HUDEP-2 (cell line): ENCODE data around the gene ELMO1.

Experiments used
- DNase-seq, 76 experiments: peaks; one replicate each; lab custom pipeline; 2025; ENCODE audit not compliant: unreplicated experiment in 76 of 76; lab: John Stamatoyannopoulos, UW

Gene ELMO1

DNA sequence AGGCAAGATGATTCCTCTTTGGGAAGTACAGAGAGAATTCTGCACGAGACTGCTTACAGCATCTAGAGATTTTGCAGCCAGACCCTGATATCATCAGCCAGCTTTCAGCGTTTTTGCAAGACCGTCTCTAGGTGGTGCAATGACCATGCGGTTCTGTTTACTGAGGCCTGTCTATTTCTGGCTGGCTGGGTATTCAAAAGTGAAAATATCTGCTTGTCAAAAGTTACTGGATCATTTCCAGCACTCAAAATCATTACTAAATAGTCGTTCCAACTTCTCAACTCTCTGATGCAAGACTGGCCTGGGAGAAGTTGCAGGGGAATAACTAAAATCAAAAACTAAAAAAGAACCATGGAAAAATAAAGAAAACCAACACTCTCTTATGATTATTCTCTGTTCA is 240.1 kb downstream of the ELMO1 start:
- peak in 54 of 76 experiments; percentile 2 to 63 (median 32) for DNase-seq

DNA sequence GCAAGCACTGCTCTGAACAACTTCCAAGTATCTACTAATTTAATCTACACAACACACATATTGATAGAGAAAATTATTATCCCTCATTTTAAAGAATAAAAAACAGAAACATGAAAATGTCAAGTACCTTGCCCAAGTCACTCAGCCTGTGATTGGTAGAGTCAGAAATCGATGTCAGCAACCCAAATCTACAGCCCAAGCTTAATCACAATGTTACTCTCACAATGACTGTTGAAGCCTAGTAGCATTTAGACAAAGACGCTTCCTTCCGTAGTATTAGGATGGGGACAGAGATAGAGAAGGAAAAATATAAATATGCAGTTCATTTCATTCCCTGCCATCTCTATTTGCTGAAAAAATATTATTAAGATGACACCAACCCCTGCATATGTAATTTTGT is 242.5 kb downstream of the ELMO1 start:
- no peak for DNase-seq

DNA sequence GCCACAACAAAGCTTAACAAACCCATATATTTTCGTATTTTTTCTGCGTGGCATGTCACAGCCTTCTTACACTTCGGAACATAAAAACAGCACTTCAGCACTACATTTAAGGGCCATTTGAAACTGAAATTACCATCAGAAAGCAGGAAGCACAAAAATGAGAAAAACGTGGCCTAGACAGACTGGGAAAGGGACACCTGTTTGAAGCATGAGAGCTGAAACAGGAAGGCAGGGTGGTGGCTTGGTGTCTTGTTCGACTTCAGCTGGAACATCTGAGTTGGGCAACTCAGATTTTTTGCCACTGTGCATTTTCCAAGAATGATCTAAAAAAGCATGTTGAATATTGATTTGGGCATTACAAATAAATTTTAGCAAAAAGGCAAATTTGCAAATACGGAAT is 243.2 kb downstream of the ELMO1 start:
- DNase-seq: no peak

DNA sequence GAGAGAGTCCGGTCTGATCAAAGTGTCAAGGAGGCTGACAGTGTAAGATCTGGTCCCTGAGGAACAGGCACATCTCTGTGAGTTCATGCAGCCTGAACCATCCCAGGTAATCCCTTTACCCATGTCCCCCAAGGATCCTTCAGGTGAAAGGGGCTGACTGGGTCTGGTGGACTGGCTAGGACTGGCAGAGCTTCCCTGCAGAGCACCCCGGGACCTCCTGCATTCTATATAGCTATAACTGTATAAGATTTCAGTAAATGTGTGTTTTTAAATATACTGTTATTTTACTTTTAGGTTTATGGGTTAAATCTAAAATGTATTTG is 246.8 kb downstream of the ELMO1 start:
- no peak for DNase-seq

DNA sequence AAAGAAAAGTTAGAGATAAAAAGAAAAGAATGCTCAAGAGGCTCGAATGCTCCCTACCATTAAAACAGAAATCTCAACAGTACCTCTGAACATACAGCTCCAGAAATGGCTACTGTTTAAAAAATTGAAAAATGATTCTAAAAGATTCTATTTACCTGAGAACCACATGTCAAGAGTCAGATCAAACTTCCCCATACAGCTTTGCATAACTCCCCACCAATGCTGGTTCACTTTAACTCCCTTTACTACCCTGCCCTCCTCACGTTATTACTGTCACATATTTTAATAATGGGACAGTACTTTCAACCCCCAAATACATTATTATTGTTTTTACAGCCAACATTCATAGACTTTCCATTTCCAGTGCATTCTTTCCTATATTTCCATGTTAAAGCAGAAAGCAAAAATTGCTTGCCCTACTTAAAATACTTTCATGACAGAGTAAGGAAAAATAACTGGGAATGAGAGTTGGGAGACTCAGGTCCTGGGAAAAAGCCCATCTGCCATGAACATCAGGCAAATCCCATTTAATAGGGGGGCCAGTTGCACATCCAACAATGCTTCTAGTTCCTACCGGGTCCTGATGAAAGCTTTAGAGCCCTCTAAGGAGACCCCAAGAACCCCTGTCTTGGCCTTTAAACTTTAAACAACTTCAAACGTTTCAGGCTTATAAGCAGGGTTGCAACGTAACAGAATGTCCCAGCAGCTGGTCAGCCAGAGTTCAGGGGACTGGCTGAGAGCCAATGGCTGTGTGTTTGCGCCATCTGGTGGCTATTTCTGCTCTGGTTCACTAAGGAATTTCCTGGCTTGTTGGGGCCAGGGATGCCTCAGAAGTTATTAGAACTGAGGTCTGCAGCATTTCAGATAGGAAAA is 247.4 kb downstream of the ELMO1 start:
- peak in 65 of 76 experiments; percentile 4 to 75 (median 50) for DNase-seq

DNA sequence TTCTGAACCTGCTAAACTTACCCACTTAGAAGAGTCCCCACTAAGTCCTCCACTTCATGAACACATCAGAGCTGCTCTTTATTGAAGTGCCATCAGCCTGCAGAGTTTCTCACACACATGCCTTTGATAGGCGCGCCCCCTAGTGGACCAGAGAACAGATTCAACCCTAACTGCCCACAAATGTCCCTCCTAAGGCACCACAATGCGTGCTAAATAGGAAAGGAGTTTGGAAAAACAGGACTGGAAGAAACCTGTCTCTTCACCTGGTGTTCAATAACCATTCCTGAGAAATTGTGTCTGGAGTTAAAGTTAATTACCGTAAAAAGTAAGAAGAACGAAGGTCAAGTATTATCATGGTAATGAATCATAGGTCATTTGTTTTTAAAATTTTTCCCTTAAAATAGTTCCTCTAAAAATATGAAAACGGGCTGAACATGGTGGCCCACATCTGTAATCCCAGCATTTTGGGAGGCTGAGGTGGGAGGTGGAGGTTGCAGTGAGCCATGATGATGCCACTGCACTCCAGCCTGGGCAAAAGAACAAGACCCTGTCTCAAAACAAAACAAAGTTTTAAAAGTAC is 249.7 kb downstream of the ELMO1 start:
- peak in 64 of 76 experiments; percentile 1 to 79 (median 52) for DNase-seq

DNA sequence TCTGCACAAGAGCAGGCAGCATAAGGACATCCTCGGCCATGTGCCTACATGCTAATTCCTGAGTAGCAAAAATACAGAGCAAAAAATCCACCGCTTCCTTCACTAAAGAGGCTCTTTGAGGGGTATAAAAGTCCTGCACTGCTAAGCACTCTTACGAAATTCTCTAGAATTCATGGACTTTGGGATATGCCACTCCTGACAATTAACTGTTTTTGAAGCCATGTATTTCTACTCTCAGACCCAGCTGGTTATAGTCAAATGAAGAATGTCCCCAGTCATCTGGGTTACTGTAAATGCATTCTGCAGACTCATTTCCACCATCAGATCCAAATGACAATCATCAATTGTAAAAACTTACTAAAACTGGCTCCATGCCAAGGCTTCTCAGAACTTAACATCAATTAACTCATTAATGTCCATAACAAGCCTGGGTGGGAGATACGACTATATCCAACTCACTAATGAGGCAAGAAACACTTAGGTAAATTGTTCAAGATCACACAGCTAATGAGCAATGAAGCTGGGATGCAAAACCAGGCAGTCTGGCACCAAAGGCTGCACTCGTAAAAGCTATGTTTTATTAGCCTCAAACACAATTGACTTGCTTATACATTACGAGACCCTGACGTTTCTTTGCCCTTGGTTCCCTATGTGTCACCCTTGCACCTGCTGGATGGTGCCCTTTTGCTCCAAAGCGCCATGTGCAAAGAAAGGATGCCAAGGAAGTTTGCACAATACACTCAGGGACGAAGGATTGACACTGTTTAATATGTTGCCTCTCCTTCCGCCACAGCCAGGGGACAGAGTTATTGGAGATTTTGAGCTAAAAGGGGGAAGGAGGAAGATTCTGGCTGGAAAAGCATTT is 250.4 kb downstream of the ELMO1 start:
- DNase-seq: no peak

DNA sequence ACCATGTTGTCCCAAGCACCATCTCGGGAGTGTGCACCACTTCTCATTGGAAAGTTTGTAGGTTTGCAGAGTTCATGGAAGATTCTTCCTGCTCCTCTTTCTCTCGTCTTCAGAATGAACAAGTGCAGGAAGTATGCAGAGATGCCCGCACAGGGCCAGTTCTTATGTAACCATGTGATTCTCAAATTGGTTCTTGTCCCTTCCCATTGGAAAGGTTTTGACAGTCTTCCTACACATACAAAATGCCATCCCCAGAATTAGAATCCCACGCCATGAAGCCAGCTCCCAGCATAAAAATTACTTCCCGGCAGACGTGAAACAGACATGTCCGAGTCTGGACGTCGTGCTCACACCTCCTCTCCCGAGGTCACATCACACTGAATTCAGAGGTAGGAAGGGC is 251.6 kb downstream of the ELMO1 start:
- no peak for DNase-seq

DNA sequence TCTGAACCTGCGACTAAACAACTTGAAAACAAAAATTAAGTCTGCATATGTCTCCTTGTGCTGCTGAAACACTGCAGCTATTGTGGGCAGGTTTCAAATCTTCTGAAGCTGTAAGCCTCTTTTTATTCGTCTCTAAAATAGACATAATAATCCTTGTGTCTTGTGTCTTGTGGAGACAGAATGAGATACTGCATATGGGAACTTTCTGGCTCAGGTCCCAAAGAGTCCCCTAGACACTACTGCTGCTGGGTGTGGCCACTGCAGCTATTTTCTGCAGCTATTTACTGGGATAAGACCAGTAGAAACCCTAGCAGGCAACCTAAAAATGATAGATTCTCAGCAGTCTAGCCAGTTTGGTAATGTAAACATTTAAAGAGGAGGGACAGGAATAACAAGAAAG is 252.0 kb downstream of the ELMO1 start:
- DNase-seq: no peak

DNA sequence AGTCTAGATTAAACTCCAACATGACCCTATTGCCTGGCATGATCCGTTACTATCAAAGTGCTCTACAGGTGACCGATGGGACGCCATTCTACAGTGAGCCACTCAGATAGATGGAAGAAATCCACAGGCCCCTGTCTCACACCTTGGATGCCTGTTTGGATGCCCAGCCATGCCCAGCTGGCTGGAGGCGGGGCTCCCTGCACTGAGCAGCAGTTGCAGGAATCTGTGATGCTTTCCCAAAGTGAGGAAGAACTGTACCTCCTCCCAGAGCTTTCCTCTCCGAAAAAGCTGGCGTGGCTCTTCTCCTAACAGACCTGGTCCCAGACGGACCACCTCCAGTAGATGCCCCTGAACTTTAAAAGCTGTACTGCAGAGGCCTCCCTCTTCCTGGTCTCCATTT is 253.3 kb downstream of the ELMO1 start:
- no peak for DNase-seq

DNA sequence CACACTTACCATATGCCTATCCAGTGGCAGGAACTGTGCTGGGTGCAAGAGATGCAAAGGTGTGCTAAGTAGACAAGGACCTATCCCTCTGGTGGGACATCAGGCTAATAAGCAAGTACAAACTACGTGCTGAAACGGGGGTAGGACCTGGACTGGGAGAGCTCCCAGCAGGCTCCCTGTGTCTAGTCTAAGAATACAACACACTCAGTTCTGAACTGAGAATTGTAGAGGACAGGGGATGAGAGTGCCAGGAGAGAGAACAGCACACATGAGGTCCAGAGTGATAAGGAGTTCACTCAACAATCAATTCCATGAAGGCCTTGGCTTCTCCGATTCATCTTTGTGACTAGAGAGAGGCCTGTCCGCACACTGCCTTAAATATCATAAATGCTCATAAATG is 253.7 kb downstream of the ELMO1 start:
- no peak for DNase-seq

DNA sequence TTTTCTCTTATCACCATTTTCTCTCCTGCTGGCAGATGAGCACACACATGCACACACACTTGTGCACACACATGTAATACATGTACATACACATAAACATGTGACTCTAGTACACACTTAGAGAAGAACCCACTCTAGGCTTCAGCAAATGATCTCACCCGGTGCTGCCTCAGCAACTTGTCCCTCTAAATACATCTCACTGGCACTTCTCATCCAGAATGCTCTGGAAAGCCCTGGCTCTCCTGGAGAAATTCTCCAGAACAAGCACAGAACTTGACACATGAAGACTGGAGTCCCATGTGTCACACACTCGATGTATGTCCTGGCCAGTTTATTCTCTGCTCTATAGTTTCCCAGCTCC is 254.9 kb downstream of the ELMO1 start:
- DNase-seq: no peak

DNA sequence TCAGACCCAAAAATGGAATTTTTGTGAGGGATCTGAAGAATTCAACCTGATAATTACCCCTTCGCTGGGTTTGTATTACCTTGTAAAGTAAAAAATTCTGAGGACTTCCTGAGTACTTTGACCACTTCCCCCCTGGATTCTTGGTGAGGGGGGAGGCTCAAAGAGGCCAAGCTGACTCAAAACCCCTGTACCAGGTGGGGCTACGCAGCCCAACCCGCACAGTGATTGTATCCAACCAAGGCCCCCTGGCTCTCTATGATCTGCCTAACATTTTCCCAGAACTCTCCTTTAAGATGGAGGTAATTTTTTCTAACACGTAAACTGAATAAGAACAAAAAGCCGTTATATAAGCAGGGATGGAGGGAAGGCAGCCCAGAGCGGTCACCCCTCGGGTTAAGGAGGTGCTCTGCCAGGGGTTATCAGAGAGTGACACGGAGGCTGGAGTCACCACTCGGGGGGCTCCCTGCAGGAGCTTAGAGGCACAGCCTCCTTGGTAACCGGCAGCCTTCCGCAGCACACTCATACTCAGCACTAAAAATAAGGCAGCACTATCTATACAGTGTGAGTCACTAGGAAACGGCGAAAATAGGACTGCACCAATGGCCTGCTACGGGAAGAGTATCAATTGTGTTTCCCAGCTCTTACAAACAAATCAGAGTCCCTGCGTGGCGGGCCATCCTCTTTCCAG is 255.4 kb downstream of the ELMO1 start:
- DNase-seq: no peak

DNA sequence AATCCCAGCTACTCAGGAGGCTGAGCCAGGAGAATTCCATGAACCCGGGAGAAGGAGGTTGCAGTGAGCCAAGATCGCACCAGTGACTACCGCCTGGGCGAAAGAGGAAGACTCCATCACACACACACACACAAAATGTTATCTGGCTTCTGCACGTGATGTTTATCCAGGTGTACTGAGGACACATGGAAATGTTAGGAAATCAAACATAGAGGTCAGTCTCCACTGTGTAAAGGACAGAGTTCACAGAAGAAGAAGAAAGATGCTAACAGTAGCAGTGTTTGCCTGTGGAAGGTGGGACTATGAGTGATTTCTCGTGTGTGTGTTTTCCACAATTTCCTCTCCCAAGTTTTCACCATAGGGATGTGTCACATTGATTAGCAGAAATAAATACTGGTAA is 256.9 kb downstream of the ELMO1 start:
- DNase-seq: no peak

DNA sequence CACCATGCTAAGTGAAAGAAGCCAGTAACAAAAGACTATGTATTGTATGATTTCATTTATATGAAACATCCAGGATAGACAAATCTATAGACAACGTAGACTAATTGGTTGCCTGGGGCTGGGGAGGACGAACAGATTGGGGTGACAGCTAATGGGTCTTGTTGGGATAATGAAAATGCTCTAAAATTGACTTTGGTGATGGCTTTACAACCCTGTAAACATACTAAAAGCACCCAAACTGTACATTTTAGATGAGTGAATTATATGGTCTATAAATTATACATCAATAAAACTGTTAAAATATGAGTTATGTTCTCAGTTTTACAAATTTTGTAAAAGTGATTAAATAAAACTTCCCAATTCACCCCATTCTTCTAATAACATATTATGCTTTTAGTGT is 261.5 kb downstream of the ELMO1 start:
- DNase-seq: no peak

DNA sequence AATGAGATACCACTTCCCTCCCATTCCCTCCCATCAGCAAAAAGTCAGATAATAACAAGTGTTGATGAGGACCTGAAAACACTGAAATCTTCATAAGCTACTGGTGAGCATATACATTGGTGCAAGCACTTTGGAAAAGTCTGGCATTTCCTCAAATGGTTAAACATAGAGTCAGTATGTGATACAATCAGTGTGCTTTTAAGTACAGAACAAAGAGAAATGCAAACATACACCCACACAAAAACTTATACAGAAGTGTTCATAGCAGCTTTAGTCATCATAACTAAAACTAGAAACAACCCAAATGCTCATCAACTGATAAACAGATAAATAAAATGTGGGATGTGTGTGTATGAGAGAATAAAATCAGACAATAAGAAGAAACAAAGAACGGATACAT is 261.9 kb downstream of the ELMO1 start:
- DNase-seq: no peak

DNA sequence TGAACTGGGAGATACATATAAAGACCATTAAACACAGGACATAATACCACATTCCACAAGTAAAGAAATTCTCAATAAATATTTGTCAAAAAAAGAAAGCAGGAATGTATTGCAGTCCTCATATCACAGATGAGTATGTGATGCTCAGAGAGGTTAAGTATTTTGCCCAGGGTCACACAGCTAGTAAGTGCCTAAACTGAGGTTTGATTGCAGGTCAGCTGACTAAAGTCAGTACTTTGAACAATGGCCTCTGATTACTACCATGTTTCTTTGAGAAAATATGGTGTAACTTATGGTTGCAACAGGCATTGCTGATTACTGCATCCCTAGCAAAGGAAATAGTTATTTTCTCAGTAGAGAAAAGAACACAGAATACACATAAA is 267.1 kb downstream of the ELMO1 start:
- DNase-seq: no peak

DNA sequence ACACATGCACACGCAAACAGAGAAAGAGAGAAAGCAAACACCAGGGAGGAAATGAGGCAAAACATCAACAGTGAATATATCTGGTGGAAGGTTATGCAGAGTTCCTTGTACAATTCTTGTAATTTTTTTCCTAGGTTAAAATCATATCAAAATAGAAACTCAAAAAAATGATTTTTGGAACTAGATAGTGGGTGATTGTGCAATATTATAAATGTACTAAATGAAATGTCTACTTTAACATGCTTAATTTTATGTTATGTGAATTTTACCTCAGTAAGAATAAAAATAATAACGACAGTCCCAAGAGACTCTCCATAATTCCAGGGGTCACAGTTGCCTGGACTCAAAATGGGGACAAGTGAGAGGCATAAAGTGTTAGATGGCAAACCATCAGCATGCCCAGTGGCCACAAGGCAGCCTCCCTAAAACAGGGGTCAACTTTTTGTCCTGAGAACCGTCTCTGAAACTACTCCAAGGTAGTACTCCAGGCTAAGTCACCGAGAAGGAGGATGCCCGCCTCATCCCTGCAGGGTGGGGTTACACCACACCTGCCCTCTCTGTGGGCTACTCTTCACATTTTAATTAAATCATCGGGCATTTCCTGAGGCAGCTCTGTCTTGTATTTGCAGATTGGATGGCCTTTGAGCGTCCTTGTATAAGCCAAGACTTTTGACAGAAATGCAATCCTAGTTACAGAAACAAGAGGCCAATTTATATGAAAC is 267.7 kb downstream of the ELMO1 start:
- DNase-seq: no peak

DNA sequence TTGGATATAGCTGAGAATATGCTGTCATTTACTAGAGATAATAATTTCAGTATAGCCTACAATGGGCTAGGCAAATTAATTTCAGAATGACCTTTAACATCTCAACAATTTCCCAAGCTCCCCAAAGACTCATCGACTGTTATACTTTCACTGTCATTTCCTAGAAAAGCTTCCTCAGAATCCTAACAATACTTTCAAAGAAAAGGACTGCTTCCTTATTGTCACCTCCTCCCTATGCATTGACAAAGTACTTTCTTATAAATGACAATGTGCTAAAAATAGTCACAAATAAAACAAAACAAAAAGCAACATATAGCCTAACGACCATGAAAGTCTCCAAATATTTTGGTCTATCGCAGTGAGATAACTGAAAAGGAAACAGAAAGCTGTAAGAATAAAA is 272.6 kb downstream of the ELMO1 start:
- DNase-seq: no peak

DNA sequence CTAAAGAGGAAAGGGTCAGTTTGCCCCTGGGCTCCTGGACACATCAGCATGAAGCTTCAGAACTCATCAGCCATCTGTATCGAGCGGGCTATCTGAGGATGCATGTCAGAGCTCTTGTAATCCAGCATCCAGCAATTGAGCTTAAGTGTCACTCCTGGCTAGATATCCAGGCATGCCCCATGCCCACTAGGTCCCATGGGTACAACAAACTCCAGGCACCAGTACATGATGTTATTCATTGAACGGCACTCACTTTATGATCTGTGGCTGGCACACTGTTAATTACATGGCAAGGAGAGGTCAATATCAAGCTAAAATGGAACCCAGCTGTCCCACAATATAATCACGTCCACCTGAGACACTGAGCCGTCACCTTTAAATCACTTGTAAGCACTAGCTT is 274.2 kb downstream of the ELMO1 start:
- DNase-seq: no peak
